PC-3 (cell line): Measurements from ENCODE around the gene AKAP13.
"Not testable (repeated sequence)": the region's sequence is repeated elsewhere in the genome, so short reads cannot be mapped to it uniquely, and the experiment has no call there.

Source experiments
- EZH2 ChIP-seq: fragments of 300-600 bp; sonication (generic); IDR thresholded peaks from one replicate; pipeline ENCODE4 v1.6.1; 2017; ENCODE audit warnings: antibody characterized with exemption, mild to moderate bottlenecking, low read length; ENCODE audit not compliant: unreplicated experiment
- EZH2phosphoT487 ChIP-seq: fragments of 300-600 bp; sonication (generic); IDR thresholded peaks from 2 replicates; pipeline ENCODE4 v1.6.1; 2018; ENCODE audit warnings: mild to moderate bottlenecking, antibody characterized with exemption, low read length, borderline replicate concordance
- TF ChIP-seq, protein P1 (sequence below): fragments of 300-600 bp; sonication (generic); conservative IDR thresholded peaks from 2 replicates; pipeline ENCODE4 v1.5.1; 2017; ENCODE audit warnings: antibody characterized with exemption, low read depth, mild to moderate bottlenecking, low read length

DNA sequence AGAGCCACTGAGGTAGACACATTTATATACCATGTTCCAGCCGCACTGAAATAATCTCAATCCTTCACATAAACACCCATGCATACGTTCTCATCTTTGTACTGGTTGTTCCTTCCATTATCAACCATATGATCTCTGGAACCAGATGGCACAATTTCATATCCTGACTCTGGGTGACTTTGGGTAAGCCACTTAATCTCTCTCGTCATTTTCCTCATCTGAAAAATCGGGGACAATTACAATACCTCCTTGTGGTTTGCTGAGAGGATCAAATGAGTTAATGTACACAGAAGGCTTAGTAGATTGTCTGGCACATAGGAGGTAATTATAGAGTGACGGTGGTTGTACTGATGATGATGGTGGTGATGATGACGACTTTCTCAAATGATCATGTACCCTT lies 38.2 kb upstream of the AKAP13 start:
- TF ChIP-seq, protein P1, sequence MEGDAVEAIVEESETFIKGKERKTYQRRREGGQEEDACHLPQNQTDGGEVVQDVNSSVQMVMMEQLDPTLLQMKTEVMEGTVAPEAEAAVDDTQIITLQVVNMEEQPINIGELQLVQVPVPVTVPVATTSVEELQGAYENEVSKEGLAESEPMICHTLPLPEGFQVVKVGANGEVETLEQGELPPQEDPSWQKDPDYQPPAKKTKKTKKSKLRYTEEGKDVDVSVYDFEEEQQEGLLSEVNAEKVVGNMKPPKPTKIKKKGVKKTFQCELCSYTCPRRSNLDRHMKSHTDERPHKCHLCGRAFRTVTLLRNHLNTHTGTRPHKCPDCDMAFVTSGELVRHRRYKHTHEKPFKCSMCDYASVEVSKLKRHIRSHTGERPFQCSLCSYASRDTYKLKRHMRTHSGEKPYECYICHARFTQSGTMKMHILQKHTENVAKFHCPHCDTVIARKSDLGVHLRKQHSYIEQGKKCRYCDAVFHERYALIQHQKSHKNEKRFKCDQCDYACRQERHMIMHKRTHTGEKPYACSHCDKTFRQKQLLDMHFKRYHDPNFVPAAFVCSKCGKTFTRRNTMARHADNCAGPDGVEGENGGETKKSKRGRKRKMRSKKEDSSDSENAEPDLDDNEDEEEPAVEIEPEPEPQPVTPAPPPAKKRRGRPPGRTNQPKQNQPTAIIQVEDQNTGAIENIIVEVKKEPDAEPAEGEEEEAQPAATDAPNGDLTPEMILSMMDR = not testable (repeated sequence)
- not testable (repeated sequence) for TF ChIP-seq EZH2, EZH2phosphoT487
